SHP77 treated with DMSO at 0.1 percent for 48 hours (cell line): ENCODE results near the gene MARK3.
"Not testable (repeated sequence)": the region's sequence is repeated elsewhere in the genome, so short reads cannot be mapped to it uniquely, and the experiment has no call there.

Experiments
- DNase-seq: peaks from one replicate; lab custom pipeline; 2025; lab: John Stamatoyannopoulos, UW

The MARK3 gene

DNA sequence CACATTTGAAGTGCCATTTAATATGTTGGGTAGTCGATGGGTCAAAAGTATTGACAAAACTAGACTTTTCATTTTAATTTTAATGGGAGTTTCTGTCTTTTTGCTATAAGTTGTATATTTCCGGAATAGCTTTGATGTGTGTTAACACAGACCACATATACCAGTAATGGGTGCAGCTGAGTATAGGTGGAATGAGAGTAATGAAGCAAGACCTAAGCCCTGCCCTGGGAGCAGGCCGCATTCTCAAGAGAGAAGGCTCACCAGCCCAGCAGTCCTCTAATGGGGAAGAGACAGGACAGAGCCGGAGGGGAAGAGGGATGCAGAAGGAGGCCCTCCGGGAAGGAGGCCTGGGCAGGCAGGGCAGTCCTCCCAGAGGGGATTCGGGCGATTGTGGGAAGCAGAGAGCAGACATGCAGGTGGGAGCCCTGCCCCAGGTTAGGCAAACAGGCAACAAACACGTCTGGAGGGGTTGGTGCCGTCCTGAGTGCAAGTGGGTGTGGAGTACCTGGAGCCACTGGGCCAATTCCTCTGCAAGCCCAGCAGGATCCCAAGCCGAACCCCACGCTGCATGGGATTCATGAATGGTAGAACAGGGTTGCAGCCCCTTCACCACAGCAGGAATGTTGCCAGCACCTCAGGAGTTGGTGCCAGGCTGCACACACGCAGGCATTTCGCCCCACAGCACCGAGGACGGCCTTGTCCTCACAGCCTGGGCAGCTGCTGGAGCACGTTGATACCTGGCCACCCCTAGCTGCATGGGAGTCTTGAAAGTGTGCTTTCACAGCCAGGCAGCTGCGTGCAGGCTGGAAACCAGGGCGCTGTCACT lies 129.6 kb downstream of the MARK3 start:
- no peak for DNase-seq

DNA sequence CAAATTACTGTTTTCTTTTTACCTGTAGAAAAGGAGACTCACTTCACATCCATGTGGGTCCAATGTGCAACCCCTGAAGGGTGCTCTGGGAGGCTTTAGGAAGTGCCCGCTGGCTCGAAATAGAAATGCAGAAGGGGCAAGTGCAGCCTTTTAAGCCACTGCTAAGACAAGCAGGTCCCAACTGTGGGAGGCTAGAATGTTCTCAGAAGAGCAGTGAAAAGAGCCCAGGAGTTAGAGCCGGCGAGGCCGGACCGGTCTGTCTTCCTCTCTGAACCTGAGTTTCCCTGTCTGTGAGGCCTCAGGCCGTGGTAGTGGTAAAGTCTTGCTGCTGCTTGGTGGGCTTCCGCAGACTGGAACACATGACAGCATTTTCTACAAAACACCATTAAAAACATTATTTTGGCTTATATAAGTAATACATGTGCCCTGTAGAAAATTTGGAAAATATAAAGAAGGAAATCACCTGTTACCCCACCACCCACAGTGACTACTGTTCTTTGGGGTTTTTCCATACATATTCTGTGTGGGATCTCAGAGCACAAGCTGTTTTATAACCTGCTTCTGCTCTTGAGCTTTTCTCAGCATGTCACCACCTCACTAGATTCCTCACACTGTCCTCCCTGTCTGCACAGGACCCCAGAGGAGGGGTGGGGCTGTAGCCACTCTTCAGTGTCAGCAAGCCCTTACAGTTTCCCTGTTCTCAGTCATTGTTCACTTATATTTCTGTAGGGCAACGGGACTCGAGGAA lies 131.4 kb downstream of the MARK3 start:
- DNase-seq = no peak

DNA sequence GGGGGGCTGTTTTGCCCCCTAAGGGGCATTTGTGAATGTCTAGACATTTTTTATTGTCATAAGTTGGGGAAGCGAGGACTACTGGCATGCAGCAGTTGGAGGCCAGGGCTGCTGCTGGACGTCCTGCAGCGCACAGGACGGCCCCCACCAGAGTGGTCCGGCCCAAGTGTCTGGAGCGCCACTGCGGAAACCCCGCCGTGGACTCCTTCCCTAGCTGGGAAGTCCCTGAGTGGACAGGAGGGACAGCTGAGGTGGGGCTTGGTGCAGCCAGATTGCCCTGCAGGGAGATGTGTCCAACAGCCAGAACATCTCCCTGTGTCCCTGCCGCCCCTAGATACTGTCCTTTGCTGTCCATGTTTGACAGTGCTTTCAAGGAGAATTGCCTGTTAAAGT lies 132.0 kb downstream of the MARK3 start:
- no peak for DNase-seq

DNA sequence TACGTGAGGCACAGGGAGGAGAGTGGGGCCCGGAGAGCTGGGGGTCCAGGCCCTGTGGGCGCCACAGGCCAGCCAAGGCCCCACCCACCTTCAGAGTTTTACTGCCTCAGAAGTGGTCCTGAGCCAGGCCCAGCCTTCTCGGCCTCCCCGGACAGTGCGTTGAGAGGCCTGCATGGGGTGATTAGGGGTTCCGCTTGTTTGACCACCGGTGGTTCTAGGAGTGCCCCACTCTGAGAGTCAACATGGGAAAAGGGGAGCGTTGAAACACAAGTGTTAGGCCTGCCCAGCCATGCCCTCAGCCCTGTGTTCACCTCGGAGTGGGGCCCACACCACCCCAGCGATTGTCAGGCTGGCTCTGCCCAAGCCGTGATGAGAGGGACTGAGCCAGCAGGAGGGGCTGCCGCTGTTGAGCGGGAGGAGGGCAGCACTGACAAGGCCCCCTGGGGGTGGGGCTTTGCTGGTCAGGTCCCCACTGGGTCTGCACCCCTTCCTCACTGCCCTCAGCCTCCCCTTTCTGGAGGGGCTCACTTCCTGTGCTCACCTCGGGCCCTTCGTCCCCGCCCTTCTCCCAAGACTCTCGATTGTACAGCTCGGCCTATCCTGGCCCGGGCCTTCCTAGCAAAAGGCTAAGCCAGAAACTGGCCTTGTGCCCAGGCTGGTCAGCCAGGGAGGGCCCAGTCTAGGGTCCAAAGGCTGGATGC lies 132.7 kb downstream of the MARK3 start:
- no peak for DNase-seq

DNA sequence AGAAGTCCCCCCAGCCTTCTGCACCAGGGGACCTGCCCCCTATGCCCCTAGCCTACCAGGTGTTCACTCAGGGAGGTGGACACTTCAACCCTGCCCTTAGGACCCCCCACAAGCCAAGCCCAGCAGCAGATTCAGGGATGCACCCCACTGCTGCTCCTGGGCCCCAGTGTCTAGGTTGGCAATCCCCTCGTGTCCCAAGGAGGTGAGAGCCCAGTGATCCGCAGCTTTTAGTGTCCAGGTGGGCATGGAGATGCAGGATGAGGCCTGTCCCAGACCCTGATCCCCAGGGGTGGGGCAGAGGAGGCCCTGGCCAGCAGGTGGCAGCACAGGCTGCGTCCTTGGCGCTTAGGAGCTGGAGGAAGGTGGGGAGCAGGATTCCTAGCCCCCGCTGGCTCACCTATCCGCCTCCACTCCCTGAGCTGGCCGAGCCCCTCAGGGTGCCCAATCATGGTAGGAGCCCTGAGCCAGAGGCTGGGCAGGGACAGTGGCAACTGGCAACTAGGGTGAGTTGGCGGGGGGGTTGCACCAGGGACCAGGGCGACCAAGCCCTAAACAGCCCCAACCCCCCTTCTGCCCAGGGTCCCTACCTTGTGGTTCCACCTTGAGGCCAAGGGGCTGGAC lies 133.3 kb downstream of the MARK3 start:
- no peak for DNase-seq

DNA sequence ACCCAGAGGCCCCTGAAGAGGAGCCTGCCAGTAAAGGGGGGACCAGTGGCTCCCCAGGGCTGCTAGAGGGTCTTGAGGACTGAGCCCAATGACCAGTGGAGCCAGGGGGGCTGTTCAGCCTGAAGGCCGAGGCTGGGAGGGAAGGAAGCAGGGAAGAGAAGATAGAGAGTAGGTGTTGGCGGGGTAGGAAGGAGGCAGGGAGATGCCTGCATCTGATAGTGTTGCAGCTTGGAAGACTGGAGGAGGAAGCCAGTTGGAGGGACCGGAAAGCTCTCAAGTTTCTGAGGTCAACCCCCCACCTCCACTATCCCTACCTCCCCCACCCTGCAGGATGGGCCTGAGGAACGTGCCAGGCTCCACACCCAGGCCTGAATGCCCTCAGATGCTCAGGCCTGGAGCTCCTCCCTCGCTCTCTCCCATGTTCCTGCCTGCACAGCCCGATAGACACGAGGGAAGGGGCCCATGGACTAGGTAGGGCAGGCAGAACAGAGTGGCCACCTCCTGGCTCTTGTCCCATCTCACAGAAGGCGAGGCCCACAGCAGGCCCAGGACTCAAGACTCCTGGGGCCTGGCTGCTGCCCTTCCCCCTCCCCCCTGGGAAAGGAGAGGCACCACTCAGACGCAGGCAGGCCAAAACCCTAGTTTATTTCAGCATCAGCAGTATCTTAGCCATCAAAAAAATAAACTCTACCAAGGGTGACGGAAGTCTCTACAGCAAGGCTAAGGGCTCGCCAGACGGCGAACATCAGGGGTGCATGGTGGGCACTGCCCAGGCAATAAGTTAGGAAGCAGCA lies 134.0 kb downstream of the MARK3 start:
- no peak for DNase-seq

DNA sequence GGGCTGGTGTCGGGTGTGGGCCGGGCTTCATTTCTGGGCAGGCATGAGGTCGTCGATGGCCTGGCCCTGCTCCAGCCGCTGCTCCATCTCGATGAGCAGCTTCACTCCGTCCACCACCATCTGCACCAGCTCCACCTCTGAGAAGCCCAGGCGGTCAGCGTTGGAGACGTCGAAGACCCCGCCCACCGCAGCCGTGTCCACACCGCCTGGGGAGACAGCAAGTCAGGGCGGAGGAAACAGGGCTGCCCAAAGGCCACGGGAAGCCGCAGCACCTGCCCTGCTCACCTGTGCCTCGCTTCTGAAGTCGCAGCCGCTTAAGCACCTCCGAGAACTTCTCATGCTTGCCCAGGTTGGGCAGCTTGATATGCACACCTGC lies 134.6 kb downstream of the MARK3 start:
- DNase-seq = no peak

DNA sequence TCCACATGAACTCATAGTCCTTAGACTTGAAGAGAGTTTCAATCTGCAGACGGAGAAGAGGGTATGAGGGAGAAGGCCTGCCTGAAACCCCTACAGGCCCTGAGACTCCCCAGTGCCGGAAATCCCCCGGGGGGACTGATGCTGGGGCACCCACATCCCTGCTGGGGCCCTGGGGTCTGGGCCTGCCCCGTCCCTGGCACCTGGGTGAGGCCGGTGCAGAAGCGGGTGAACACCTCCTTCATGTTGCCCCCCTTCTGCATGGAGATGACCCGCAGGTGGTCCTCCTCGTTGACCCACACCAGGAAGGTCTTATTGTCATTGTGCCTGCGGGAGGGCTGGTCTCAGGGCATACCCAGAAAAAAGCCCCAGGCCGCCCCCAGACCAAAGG lies 135.0 kb downstream of the MARK3 start:
- DNase-seq = no peak

DNA sequence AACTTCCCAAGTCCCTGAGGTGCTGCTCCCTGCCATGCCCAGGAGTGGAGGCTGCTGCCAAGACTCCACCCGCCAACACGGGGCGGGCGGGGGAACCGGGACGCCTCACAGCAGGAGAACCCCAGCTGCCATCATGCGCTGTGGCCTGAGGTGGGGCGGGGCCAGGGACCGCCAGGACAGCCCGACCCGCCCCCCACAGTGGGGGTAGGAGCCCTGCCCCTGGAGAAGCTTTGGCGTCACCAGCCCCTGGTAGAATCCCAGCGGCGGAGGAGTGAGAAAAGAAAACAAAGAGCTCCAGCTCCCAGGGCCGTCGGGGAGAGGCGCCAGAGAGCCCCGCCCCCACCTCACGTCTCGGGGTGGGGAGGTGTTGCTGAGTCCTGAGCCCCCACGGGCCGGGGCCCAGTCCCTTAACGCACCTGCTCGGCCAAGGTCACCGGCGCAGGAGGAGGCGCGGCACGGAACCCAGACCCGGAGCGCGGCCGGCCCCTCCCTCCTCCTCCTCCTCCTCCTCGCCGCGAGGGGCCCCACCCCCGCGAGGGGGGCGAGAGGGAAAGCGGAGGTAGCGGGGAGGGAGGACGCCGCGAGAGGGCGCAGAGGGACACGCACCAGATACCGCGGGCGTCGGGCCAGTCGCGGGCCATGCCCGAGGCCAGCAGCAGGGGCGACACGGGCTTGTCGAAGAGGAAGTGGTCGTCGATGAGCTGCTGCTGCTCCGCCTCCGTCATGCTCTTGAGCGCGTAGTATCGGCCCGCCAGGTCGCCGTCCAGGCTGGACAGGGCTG lies 135.6 kb downstream of the MARK3 start:
- no peak for DNase-seq

DNA sequence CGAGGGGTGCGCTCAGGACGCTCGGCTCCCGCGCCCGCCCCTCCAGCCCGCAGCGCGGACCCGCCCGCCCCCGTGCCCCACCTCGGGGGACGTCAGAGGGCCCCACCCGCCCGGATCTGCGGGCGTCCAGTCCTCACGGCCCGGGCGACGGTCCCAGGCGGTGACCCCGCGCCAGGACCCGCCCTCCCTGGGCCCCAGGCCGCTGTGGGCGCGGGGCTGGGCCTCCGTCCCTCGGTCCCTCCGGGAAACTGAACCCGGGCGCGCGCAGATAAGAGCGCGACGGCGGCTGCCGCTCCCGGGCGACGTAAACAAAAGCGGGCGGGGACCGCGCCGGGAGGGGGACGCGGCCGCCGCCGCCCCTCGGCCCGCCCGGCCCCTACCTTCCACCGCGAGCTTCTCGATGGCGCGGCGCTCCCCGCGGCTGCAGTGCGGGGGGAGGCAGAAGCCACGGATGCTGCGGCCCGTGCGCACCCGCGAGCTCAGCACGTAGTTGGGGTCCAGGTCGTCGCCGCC lies 136.3 kb downstream of the MARK3 start:
- DNase-seq = no peak

DNA sequence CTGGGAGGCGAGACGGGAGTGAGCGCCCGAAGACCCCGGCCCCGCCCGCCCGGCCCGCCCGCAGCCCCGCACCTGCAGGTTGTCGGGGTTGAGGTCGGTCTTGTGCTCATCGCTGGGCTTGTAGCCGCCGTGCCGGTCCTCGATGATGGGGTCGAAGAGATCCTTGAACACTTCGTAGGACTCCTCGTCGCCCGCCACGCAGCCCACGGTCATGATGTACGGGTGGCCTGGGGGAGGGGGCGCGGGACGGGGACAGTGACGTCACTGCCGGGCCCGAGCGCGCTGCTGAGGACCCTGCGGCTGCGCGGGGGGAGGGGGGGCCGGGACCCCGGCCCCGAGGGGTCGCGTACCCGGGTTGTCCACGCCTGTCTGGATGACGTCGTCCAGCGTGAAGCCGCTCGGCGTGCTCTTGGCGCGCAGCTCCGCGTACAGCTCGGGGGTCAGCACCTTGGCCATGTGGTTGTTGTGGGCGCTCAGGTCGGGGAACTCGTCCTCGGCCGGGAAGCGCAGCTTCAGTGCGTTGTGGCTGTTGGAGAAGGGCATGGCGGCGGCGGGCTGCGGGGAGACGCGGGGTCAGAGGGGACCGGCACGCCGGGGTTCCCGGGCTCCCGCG lies 136.8 kb downstream of the MARK3 start:
- DNase-seq = no peak

DNA sequence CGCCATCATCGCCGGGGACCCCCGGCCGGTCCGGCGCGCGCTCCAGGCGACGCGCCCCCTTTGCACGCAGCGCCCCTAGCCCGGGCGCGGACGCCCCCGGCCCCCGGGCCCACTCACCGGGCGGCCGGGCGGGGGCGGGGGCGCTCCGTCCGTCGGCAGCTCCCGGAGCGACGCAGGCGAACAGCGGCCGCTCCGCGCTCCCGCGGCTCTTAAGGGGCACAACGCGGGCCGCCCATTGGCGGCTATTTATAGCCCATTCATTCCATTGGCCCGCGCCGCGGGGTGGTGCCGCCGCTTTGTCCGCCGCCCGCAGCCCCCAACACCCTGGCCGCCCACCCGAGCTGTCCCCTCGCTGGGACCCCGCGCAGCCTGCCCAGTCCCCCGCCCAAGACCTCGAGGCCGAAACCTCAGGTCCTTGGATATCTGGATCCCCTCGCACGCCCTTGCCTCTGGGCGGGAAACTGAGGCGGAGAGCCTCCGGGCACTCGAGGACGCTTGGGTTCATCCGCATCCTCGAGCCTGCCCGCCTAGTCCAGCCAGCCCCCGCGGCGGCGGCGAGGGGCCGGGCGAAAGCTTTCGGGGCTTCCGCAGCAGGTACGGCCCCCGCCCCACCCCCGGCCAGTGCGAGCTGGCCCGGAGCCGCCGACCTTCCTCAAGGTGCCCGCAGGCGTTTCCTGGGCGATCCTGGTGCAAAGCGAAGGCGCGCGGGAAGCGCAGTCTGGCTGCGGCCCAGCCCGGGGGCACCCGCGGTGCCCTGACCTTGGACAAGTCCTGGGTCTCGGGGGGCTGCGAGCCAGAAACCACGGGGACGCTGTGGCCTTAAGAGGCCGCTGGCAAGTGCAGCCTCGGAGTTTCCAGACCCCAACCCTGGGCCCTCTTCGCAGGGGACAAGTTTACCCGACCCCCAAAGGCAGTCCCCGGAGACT lies 137.7 kb downstream of the MARK3 start, which contains the start of gene CKB:
CKB (minus strand) TSS at position 182 of the 926 bp plus-strand sequence. CDS start 337 bp downstream, outside the sequence.
- no peak for DNase-seq

DNA sequence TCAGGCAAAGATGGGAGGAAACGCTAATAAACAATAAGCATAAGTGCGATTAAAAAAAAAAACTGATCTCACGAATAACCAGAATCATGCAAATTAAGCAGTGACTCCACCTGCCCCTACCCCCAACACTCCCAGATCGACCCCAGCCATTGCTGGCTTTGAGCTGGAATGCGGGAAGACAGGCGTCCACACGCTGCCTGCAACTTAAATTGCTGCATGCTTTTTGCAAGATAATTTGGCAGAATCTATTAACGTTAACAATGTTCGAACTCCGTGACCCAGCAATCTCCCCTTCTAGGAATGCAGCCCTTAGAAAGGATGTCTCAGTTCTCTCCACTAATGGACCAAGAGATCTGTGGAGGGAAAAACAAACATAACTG lies 138.3 kb downstream of the MARK3 start:
- DNase-seq = no peak

DNA sequence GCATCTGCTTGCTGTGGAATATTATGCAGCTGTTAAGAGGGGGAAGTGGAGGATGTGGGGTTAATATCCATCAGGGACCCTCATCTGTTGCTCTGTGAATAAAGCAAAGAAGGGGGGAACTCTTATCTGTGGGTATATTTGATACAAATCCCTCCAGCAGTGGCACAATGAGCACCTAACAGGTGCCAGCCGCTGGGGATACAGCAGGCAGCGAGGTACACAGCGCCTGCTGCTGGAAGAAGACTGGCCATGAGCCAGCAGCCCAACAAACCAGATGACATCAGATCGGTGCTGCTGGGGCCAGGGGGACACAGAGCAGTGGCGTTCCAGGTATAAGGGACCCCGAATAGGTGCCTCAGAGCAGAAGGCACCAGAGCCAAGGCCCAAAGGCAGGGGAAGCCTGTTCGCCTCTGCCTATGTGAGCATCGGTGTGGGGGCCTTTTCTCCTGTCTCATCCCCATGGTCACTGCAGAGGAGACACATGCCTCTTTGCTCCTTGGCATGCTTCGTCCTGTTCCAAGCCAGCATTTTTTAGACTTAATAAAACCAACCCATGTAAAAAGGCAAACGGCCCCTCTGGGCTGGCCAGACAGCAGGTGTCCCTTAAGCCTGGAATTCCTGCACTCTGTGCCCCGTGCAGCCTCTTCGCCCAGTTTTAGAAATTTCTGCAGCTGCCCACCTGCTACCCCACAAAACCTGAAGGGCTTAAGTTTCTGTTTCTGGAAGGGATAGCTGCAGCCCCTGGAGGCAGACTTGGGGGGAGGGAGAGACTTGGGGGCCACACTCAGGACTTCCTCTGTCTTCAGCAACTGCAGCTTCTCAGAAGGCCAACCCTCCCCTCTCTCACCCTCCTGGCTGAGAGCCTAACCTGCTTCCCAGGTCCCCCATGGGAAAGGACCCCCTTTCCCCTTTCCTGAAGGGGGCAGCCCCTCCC lies 139.1 kb downstream of the MARK3 start:
- DNase-seq = no peak

DNA sequence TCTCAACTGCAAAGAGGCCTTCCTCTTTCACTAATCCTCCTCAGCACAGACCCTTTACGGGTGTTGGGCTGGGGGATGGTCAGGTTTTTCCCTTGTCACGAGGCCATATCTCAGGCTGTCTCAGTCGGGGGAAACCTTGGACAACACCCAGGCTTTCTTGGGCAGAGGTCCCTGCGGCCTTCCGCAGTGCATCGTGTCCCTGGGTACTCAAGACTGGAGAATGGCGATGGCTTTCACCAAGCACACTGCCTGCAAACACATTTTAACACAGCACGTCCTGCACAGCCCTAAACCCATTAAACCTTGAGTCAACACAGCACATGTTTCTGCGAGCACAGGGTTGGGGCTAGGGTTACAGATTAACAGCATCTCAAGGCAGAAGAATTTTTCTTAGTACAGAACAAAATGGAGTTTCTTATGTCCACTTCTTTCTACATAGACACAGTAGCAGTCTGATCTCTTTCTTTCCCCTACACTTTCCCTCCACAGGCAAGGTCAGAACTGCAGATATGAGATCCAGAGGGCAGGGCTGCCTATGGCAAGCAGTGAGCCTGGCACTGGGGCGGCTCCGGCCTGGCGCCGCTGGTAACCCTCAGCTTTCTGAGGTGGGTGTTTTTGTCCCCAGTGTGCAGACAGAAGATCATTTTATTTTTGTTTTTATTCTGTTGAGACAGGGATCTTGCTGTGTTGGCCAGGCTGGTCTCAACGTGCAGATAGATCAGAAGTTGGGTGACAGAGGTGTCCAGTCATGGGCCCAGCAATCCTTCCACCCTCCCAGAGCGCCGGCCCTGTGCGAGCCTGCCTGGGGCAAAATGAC lies 140.4 kb downstream of the MARK3 start:
- DNase-seq = not testable (repeated sequence)

DNA sequence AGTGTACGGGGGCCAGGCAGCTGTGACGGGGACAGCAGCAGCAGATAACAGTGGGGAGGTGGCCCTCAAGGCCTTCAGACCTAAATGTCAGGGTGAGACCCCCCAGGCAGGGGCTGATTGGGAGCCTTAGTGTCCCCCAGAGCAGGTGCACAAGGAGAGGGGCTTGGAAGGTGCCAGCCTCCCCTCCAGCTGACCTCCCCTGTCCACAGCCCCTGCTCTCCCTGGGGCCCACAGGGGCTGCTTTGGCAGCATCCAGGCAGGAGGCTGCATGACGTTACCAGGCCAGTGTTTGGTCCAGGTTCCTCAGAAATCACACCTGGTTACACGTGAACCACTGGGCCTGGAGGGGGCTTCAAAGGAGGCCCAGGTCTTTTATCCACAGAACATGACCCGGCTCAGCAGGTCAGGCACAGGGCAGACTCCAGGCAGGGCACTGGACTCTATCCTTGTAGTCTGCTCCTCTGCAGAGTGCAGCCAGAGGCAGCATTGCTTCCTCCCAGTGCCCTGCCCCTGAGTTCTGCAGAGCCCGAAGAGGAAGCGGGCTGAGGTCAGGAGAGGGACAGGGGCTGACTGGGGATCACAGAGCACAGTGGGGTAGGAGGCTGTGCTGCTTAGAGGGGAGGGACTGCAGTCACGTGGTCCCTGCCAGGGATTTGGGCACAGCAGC lies 141.2 kb downstream of the MARK3 start:
- no peak for DNase-seq

DNA sequence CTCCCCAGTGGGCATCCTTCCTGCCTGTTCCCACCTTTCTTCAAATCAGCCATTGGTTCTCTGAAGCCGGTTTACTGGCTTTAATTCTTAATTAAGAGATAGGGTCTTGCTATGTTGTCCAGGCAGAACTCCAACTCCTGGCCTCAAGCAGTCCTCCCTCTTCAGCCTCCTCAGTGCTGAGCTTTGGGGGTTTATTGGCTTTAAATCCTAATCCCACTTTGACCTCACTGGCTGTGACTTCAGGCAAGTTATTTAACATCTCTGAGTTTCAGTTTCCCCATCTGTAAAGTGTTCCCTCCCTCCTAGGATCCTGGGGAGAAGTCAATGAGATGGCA lies 141.7 kb downstream of the MARK3 start:
- DNase-seq = no peak
